GM21381 (cell line): ENCODE measurements around the gene ANK2.

Experiments
- ATAC-seq: cut with Tn5 transposase; IDR thresholded peaks from one replicate; pipeline ENCODE4 v1.9.1; 2021; ENCODE audit warnings: mild to moderate bottlenecking, moderate library complexity; ENCODE audit not compliant: unreplicated experiment

Gene ANK2

DNA sequence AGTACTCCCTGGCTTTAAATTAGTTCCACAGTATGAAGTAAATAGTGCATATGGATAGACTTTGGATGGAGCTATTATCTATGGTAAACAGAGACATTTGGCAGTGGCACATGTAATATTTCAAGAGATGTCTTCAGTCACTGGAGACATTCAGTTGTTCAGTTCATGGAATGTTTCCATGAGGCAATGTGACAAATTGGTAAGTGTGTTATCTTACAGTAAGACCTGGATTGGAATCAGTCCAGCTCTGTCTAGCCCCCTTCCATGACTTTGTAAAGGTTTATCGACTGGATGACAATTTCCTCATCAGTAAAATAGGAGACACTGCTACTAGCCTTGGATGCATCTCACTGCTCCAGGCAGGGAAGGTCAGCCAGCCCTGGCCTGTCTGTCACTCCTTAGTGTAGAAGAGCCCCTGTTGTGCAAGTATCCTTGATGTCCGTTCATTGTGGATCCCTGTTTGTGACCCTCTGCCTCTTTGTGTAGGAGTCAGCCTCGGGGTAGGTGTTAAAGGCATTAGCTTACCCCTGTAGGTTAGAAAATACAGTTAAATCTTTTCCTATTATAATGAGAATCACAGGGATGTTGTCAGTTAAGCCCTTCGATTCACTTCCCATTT, 335.9 kb downstream of the ANK2 start:
- no peak for ATAC-seq

DNA sequence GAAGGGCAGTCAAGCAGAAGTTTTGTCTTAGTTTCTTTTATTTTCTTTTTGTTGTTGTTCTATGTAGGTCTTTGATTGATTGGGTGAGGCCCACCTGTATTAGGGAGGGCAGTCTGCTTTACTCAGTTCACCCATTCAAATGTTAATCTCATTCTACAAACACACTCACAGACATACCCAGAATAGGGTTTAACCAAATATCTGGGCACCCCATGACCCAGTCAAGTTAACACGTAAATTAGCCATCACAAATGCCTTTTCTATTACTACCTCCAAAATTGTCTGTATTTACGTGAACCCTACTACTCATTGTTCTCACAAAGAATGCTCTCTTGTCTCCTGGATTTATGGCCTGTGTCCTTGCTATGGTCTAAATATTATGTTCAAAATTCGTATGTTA, 339.7 kb downstream of the ANK2 start:
- ATAC-seq = no peak

DNA sequence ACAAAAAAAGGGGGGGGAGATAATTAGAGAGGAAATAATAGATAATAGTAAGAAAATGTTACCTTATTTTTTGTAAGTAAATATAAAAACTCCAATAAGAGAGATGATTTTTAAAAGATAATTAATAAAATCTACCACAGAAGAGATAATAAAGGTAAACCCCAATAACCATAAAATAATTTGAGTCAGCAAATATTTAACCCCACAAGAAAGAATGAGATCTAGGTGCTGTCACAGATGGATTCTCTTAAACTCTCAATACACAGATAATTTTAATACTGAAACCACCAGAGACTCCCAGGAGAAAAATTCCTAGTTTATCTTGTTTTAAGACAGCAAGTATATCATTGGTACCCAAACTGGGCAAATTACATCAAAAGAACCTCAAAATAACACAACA, 341.4 kb downstream of the ANK2 start:
- no peak for ATAC-seq

DNA sequence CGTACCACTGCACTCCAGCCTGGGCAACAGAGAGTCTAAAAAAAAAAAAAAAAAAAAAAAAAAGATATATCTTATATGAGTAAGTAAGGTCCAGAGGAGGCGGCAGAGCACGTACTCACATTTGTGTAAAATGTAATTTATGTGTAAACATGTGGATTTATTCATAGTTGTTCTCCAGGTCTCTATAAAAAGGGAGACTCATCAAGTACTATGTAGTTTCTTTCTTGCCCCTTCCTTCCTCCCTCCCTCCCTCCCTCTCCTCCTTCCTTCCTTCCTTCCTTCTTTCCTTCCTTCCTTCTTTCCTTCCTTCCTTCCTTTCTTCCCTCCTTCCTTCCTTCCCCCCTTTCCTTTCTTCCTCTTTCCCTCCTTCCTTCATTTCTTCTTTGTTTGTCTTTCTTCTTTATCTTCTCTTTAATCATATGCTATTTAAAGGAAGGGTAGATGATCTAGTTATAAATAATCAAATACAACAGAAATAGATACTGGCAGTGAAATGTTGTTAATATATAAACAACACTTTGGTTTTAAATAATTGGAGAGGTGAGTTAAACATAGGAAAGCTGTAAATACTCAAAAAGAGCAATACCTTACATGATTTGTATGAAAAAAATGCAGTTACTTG, 344.8 kb downstream of the ANK2 start:
- ATAC-seq = no peak

DNA sequence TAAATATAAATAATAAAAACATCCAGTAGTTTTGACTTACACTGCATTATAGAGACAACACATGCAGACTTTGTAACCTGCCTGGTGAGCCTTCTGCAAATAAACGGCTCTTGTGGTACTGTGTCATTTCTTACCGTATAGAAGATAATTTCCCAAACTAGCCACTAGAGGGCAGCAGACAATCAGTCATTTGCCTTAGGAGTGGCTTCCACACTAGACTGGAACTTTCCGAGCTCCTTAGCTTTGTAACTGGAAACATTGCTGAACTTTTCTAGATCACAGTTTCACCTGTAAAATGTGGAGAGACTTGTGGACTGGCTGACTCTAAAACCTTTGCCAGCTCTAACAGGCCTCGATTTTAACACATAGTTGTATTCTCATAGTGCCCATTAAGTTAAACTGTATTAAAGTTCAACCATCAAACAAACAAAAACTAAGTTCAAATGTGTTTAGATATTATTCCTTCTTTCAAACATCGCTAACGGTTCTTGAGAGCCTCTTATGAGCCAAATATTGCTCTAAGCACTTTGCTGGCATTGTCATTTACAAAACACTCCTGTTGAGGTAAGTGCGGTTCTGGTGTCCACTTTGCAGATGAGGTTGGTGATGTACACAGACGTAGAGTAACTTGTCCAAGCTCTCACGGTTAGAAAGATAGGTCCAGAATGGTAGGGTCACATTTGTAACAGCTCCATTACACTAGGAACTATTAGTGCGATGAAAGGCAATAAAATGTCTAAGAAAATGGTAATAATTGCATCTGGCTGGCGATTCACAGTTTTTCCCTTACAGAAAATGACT, 345.5 kb downstream of the ANK2 start:
- ATAC-seq = peak; percentile 97

DNA sequence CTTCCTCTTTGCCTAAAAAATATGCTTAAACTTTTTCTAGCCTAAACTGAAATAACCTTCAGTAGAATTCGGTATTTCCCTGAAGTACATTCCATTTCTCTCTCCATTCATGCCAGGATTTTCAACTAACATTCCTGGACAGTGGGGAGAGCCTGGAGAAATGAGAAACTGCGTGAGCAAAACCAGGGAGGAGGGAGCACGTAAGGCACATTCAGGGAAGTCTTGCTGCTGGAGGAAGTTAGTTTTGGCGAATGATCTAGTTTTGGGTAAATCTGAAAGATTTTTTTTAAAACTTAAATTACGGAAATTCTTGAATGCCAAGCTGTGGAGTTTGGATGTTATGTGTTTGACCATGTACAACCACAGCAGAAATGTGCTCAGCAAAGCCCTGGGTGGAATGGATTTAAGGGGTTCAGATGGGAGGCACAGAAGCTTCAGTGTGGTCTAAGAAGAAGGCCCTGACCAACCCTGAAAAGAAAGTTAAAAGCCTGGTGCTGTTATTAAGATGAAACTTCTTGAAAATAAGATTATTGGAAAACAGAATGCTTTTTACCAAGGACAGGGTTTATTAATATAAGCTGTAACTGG, 347.8 kb downstream of the ANK2 start:
- no peak for ATAC-seq

DNA sequence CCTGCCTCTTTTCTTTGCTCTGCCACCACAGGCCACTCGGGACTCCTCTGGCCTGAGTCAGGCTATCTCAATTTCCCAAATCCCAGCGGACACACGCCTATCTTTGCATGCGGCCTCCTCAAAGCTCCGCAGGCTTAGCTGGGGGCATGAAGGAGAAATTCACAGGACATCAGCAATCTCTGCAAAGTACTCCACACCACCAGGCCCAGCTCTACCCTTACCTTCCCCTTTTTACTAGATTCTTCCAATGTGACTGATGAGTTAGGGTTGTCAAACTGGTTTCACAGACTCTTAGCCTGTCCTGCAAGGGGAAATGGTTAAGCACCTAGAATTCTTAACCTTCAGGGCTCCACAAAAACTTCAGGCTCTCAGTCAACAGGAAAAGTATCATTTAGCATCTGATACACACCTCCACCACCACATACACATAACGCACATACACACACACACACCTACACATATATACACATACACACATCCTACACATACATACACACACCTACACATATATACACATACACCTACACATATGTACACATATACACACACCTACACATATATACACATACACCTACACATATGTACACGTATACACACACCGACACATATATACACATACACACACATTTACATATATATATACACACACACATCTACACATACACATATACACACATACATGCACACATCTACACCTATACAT, 349.1 kb downstream of the ANK2 start:
- no peak for ATAC-seq

DNA sequence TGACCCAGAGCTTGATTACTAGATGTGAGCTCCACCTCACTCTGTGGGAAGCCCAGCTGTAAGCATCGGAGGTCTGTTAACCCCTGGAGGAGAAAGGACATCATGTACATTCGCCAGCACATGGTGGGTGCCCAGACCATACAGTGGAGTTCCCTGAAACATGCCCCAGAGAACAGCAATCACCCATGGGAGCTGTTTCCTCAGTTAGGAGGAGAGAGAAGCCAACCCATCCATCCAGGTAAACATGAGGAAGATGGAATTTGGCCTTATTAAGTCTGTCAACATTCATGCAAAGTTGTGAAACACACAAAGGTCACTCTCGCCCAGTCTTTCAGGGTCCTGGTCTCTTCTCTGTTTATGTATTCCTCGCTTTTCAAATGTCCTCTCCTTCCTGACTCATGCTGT, 354.7 kb downstream of the ANK2 start:
- ATAC-seq = no peak

DNA sequence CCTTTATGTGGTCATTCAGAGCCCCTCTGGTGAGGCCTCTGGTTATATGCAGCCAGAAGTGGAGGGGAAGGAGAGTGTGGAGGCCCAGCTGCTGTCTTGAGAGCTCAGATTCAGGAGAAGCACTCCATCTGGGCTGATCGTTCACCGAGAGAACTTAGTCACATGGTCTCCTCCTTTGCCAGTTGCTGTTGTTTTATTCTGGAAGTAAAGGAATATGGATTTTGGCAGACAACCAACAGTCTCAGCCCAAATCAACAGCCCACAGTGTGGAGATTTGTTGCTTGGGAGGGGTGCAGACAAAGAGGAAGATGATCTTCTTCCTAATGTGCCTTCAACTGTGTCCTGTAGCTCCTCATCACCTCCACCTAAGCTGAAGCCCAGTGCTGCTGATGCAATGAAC, 355.4 kb downstream of the ANK2 start:
- ATAC-seq = no peak

DNA sequence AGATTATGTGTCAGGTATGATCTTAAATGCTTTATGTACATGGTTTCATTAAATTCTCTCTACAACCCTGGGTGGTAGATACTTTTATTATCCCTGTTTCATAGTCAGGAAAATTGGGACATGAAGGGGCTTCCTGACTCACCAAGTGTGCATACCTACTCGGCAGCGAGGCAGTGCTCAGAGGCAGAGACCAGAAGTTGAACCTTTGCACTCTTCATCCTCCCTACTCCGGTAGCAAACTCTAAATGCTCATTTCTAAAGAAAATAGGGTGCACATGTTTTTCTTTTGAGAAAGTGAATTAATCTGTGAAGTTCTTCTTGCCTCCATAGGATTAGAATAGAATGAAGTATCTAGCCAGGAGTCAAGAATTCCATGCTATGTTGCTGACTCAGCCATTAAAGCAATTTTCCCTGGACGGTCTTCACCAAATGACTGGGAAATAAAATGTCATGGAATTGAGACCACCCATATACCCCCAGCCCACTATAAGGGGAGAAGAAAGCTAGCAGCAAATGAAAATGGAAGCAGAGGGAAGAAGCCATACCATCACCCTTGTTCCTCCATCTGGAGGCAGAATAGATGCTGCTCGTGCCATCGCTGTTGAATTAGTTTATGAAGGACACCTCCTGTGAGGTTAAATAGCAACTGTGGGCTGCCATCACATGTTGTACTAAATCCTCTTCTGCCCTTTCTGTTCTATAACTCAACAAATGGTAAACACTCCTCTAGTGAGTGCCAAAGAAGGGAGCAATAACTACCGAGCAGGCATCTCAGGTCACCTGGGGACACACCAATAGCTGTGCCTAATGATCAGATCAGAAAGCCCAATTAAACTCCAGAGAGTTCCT, 356.6 kb downstream of the ANK2 start:
- ATAC-seq = no peak

DNA sequence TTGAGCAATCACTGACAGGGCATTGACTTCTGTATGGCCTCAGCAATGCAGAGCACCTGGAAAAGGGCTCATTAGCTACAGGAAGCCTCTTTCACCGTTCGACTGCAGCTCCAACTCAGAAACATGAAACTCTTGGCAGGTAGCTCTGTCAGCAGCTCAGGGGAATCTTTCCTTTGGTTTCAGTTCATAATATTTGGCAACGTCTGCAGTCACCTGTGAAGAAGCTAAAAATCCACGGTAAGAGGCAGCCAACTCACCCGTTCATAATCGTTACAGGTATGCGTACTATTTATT, 357.2 kb downstream of the ANK2 start:
- ATAC-seq = no peak

DNA sequence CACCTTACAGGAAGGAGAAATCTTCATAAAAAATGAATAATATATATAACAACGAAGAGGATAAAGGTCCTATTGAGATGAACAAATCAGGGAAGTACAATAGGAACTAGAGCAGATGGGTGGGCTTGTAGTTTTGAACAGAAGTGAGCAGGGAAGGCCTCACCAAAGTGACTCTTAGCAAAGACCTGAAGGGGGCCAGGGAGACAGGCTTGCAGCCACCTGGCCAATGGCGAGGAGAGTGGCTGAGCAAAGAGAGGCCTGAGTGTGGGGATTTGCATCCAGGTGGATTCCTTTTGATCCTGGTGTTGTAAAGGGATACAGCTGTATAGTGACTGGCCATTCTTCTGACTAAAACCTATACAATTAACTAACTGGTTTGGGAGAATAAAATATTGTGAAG, 358.0 kb downstream of the ANK2 start:
- no peak for ATAC-seq

DNA sequence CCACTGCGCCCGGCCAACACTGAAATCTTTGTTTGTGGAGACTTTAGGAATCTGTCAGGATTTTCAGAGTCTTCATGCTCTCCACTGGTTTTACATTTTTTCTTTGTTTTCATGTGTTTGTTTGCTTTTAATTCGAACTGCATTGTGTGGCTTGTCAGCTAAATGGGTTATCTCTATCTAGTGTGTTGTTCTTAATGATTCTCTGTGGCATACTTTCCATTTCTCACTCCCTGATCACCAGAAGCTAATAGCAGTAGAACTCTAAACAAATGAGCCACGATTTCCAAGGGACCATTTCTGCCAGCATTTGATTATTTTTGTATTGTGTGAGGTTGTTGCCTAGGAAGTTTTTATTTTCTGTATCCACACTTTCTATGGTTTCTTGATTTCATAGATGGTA, 359.7 kb downstream of the ANK2 start:
- ATAC-seq = no peak

DNA sequence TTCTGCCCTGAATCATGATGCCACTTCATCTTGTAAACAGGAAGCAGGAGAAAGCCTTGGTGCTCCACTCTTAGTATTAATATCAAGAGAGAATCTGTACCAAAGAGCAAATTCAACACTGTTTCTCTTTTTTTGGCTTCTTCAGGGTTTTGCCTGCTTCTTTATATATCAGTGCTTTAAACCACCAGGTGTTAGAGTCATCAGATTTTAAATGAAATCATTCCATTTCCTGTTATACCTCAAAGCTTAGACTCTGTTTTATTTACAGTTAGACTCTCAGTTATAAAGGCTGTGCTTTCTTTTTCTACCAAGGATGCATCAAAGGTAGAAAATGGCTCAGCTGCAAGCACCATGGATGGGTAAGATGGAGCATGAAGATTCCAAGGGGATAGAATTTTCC, 361.2 kb downstream of the ANK2 start:
- no peak for ATAC-seq

DNA sequence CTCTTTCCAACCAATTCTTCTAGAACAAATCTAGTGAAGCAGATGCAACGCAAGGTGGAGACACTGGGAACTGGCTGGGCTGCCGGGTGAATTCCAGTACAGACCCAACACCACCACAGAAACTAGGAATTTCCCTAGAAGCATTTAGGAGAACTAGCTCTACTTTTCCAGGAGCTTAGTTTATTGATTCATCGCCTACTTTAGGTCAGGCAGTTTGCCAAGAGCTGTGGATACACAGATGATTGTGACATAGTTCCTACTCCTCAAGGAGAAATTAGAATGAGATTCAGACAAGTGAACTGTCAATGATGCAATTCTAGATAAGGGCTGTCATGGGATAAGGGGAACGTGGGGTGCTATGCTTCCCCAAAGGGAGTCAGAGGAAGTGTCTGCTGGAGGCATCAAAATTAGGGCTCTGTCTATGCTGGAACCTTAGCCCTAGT, 362.1 kb downstream of the ANK2 start:
- no peak for ATAC-seq

DNA sequence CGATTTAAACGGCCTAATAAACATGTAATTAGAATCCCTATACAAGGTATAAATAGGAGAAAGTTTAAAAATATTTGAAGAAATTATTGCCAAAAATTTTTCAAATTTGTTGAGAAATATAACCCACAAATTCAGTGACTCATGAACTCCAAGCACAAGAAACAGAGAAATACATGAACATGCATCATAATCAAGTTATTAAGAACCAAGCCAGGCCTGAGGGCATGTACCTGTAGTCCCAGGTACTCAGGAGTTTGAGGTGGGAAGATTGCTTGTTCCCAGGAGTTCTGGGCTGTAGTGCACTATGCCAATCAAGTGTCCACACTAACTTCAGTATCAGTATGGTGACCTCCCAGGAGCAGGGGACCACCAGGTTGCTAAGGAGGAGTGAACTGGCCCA, 370.2 kb downstream of the ANK2 start:
- no peak for ATAC-seq

DNA sequence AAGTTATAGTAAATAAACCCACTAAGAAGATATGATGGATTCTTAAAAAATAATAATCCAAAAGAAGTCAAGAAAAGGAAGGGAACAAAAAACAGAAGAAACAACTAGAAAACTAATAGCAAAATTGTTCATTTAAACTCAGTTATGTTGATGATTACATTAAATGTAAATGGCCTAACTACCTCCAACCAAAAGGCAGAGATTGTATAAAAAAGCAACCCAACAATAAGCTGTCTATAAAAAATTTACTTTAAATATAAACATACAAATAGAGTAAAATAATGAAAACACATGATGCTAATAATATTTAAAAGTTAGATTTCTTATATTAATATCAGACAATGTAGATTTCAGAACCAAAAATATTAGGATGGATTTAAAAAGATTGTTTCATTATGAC, 371.5 kb downstream of the ANK2 start:
- no peak for ATAC-seq

DNA sequence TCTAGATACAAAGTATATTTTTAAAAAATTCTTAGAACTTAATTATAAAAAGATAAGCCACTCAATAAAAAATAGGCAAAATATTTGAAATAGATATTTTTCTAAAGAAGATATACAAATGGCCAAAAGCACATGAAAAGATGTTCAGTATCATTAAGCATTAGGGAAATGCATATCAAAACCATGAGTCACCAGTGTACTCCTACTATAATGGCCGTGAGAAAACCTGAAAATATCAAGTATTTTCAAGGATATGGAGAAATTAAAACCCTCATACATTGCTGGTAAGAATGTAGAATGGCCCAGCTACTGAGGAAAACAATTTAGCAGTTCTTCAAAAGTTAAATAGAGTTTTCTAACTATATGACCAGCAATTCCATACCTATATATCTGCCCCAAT, 374.2 kb downstream of the ANK2 start:
- ATAC-seq = no peak

DNA sequence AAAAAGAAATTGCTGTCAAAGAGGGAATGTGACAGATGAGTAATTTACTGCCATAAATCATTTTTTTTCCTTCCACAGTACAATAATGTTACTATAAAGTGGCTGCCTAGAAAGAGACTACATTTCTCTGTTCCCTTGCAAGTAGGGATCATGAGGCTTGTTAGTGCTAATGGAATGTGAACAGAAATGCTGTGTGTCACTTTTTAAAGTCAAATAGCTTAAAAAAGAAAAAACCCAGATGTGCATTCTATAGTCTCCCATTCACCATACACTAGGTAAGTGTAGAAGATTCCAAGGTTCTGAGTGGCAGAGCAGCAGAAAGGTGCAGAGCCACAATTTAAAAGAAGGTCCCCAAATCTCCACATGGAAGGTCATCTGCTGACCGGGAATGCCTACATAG, 383.7 kb downstream of the ANK2 start:
- ATAC-seq = no peak
